OCI-M2 (cell line): ENCODE data around the gene S100A1.
A peak's percentile ranks its signal among the peaks of the same experiment; 100 is the strongest.
"Not testable (repeated sequence)": the region's sequence is repeated elsewhere in the genome, so short reads cannot be mapped to it uniquely, and the experiment has no call there.

Experiments used
- DNase-seq: peaks from one replicate; lab custom pipeline; 2025; ENCODE audit not compliant: unreplicated experiment; lab: John Stamatoyannopoulos, UW

S100A1 gene

DNA sequence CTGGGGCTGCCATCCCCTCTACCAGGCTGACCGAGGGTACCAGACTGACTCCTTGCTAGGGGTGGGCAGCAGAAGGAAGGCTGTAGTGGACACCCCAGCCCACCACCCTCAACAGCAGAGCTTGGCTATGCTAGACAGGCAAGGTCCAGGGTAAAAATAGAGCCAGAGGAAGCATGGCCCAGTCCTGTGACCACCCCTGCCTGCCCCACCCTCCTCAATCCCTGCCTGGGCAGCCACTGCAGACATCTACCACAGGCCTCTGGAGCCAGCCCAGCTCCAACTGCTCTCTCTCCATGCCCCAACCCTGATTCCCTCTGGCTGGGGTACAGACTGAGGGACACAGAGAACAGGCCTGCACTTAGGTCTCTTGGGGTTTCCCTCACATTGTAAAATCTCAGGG, 1.7 kb downstream of the S100A1 start:
- DNase-seq, result no peak

DNA sequence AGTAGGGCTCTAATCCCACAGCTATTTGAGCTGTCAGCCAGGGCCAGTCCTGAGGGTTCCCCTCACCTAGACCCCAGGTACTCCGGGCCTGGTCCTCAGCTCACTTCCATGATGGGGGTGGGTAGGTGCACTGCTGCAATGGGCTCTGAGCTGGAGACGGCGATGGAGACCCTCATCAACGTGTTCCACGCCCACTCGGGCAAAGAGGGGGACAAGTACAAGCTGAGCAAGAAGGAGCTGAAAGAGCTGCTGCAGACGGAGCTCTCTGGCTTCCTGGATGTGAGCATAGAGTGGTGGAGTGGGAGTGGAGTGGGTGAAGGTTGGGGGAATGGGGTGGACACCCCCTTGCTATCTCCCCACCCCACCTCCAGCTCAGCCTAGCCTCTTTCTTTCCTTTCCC, 2.1 kb downstream of the S100A1 start:
- DNase-seq, result no peak

GRCh38 chr1:153631047-153632022, 3.1 kb downstream of the S100A1 start:
- DNase-seq, result no peak

- no peak for DNase-seq
Measured at GRCh38 chr1:153633161-153633753, 5.0 kb downstream of the S100A1 start.

GRCh38 chr1:153633754-153634665, 5.8 kb downstream of the S100A1 start, which contains the start of gene CHTOP:
CHTOP (plus strand) TSS chr1:153634066; CDS start chr1:153636589, 2,523 bp downstream.
- DNase-seq, result peak; percentile 91

GRCh38 chr1:153635872-153636271, 7.6 kb downstream of the S100A1 start:
- DNase-seq, result no peak

DNA sequence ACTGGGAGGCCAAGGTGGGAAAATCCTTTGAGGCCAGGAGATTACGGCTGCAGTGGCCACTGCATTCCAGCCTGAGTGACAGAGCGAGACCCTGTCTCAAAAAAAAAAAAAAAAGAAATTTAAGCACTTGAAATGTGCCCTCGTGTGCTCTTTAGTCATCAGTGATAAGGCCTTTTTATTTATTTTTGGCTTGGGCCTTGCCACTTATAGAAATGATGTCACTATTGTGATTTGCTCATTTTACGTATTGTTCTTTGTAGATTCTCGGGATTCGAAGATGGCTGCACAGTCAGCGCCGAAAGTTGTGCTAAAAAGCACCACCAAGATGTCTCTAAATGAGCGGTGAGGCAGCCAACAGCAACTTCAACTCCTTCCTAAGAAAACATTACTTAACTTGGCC, 8.1 kb downstream of the S100A1 start:
- no peak for DNase-seq

GRCh38 chr1:153638261-153638660, 10.0 kb downstream of the S100A1 start:
- DNase-seq, result no peak

- no peak for DNase-seq
Measured at GRCh38 chr1:153639280-153639679, 11.0 kb downstream of the S100A1 start.

DNA sequence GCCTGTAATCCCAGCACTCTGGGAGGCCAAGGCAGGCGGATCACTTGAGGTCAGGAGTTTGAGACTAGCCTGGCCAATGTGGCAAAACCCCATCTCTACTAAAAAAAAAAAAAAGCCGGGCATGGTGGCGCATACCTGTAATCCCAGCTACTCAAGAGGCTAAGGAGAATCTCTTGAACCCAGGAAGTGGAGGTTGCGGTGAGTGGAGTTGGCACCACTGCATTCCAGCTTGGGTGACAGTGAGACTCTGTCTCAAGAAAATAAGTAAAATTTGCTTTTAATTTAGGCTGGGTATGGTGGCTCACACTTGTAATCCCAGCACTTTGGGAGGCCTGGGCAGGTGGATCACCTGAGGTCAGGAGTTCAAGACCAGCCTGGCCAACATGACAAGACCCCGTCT, 12.0 kb downstream of the S100A1 start:
- not testable (repeated sequence) for DNase-seq

GRCh38 chr1:153640861-153641260, 12.6 kb downstream of the S100A1 start:
- DNase-seq, result no peak

GRCh38 chr1:153642161-153642560, 13.9 kb downstream of the S100A1 start:
- no peak for DNase-seq

DNA sequence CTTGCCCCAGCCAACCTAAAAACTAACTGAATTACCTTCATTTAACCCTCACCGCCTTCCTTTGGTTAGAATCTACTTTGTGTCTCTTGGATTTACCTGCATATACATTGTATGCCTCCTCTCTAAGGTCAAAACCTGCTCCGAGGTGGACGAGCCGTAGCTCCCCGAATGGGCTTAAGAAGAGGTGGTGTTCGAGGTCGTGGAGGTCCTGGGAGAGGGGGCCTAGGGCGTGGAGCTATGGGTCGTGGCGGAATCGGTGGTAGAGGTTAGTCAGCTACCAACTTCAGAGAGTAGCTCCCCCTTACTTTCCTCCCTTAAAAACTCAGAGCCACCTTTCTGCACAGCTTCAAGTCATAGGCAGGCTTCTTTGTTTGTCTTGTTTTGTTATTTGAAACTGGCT, 14.9 kb downstream of the S100A1 start:
- DNase-seq, result no peak

DNA sequence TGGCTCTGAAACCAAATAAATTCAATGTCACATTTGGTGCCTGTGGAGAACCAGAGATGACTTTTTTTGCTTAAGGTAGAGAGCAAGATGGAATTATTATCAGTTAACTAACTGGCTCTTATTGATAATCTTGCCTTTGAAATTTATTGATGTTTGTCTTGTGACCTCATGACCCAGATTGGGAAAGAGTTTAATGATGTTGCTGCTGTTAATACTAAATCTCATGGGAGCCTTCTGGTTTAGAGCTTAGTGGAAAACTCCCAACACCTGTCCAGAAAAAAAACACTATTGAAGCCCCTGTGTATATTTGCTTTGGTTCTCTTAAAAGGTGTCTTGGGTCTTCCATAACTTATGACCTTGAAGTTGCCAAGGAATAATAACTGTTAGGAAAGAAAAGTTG, 15.6 kb downstream of the S100A1 start:
- DNase-seq, result no peak

DNA sequence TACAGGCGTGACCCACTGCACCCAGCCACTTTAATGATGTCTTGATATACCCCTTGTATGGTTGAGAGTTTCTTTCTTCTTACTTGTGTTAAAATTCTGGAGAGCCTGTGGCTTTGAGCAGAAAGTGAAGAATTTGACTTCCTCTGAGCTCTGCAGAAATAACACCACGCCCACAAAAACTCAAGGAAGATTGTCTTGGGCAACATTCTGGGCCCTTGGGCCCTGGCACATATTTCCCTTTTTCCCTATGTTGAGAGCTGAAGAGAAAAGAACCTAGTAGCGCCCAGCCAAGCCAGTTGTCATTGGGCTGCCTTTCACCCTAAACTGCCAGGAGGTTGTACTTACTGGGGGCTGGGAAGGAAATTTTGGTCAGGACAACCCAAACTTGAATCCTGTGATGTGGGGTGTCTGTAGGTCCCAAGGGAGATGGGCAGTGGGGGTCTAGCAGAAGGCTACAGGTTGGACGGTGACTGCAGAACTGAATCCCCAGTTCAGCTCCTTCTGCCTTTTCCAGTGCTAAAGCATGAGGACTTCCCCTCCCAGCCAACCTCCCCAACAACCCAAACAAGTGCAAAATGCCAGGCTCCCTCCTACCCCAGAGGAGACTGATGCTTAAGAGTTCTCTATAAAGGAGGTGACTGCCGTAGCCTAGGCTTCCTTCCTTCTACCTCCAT, 18.6 kb downstream of the S100A1 start:
- no peak for DNase-seq

DNA sequence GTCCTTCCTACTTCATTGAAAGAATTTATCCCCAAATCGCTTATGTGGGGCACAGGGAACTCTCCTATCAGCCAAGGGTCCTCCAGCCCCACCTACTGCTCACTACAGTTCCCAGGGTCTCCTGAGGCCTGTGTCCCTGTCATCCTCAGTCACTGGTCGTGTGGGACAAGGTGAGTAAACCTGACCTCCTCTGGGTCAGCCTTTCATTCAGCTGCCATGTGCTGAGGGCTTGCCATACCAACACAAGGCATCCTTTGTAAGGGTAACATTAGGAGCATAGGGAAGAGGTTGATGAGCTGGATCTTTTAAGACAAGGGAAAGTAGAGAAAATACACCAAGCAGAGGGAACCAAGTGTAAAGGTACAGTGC, 19.1 kb downstream of the S100A1 start:
- DNase-seq, result no peak

GRCh38 chr1:153648000-153648643, 19.9 kb downstream of the S100A1 start:
- DNase-seq, result no peak

GRCh38 chr1:153649137-153649862, 21.1 kb downstream of the S100A1 start:
- DNase-seq, result no peak

DNA sequence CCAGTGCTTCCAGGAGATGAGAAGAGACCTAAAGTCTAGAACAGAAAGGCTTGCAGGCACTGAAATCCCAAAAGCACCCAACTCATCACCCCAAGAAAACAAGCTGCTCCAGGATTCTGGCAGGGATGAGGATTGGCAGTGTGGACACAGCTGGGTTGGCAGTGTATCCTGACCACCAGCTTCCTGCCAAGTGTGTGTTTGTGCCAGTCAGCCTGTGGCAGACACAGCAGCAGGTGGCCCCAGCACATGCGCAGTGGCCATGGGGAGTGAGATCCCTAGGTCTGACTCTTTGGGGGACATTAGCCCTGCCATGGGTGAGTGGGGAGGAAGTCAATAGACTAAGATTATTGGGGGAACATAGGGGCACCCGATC, 21.6 kb downstream of the S100A1 start:
- DNase-seq, result no peak

DNA sequence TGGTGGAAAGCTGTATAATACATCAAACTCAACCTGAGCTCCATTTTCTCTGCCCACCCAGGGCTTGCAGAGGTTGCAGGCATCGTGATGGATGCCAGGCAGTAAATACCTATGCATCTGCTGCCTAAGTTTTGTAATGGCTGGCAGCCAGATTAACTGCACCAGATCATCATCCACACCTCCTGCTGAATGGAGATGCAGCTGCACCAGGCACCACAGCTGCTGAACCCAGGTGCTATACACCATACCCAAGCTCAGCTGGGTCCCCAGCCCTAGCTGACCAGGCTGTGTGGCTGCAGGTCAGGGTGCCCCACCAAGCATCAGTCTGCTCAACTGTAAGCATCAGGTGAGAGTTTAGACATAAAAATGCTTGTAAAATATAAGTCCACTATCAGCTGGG, 23.5 kb downstream of the S100A1 start:
- DNase-seq, result no peak
